HG02571 (cell line): ENCODE measurements around the gene ASCL5.

ENCODE experiments used
- ATAC-seq: cut with Tn5 transposase; IDR thresholded peaks from one replicate; pipeline ENCODE4 v1.9.1; 2021; ENCODE audit warnings: mild to moderate bottlenecking, moderate library complexity; ENCODE audit not compliant: unreplicated experiment

Gene ASCL5

GRCh38 chr1:201136355-201137023, 9.5 kb upstream of the ASCL5 start:
- no peak for ATAC-seq

DNA sequence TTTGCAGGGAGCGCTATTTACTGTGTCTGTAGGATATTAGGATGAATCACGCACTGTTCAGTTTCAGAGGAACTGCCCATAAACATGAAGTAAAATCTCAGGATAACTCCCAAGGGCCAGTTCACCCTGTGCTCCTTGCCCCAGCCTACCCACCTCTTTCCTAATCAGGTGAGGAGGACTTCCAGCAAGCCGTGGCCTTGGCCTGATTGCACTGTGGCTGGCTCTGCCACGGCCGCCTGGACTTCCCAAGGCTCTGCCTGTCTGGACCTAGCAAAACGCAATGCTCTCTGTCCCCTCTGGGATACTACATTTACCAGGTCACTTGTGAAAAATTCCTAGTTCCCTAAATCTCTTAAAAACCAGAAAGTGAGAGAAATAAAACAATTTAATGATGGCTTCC, 7.4 kb upstream of the ASCL5 start:
- ATAC-seq, result no peak

DNA sequence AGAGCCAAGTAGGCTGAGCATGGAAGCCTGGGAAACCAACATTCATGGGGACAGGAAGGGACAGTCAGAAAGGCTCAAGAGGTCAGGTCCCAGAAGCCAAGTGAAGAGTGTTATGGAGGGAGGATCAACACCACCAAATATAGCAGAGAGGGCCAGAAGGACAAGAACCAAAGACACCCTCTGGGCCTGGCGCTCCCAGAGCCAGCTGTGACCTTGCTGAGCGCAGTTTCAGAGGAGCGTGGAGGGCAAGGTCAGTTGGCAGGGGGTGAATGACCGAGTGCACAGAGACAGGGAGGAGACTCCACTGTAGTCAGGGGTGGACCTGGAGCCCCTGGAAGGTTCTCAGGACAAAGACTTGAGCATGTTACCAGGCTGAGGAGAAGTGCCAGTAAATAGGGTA, 4.4 kb upstream of the ASCL5 start:
- ATAC-seq, result no peak

GRCh38 chr1:201128962-201129361, 2.0 kb upstream of the ASCL5 start:
- no peak for ATAC-seq

GRCh38 chr1:201128476-201128875, 1.5 kb upstream of the ASCL5 start:
- no peak for ATAC-seq

DNA sequence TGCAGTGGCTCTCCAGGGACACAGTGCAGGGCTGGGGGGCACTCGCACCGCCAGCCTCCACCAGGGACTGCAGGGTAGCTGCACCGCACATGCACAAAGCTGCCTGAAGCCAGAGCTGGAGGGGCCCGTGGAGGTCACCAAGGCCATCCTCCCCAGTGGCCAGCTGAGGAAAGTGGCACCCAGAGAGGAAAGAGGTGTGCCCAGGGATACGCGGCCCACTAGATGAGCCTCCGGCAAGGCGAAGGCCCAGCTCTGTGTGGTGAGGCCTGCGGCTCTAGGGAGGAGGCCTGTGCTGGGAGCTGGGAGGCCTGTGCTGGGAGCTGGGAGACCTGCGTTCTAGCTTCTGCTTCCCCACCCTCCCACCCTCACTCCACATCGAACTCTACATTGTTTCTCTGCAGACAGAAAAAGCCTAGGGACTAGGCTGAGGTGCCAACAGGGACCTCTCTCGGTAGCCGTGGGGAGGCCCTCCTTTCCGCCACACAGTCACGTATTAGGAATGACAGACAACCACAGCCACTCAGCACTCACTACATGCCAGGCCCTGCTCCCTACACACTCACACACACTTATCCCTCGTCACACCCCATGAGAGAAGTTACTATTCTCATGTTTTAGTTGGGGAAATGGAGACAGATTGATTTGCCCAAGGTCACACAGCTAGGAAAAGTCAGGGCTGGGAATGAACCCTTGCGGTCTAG, 921 bp upstream of the ASCL5 start:
- no peak for ATAC-seq

- no peak for ATAC-seq
Observed at GRCh38 chr1:201126463-201126831, 537 bp downstream of the ASCL5 start.

GRCh38 chr1:201125800-201126199, 1.2 kb downstream of the ASCL5 start:
- ATAC-seq, result no peak

GRCh38 chr1:201125019-201125418, 2.0 kb downstream of the ASCL5 start:
- ATAC-seq, result no peak

DNA sequence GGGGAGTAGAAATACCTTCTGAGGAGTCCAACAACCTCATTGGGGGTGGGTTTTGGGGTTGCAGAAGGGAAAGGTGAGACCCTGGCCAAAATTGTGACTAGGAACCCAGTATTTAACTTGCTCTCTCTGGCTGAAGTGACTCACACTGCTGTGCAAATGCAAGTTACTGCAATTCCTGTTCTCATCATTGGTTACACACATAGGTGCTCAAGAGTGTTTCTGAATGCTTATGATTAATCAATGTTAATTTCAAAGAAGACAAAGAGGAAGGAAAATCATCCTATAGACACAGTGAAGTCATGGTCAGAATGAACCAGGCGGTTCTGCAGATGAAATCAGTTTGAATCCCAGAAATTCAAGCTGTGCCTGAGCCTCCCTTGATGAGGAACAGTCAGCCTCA, 3.1 kb downstream of the ASCL5 start:
- no peak for ATAC-seq

DNA sequence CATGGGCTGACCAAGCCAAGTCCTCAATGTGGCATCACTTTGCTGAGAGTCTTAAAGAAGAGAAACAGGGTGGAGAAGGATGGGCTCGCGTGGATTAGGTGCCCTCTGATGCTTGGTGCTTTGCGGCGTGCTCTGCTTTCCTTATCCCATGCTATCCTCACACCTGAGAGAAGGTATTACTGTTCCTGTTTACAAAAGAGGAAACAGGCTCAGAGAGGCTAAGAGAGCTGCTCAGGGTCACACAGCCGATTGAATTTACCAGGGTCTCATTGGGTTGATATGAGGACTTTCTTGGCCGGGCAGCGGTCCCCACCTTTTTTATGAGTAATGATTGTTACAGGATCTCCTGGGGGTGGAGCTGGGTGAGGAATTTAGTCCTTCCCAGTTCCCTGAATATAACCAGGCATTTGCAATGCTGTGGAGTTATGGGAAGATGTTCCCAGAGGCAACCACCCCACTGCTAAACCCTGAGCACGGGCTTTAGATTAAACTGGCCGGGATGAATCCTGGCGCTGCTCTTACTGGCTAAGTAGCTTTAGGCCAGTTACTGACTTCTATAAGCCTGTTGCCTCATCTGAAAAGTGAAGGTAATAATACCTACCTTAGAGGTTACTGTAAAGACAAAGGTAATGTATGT, 4.5 kb downstream of the ASCL5 start:
- no peak for ATAC-seq

DNA sequence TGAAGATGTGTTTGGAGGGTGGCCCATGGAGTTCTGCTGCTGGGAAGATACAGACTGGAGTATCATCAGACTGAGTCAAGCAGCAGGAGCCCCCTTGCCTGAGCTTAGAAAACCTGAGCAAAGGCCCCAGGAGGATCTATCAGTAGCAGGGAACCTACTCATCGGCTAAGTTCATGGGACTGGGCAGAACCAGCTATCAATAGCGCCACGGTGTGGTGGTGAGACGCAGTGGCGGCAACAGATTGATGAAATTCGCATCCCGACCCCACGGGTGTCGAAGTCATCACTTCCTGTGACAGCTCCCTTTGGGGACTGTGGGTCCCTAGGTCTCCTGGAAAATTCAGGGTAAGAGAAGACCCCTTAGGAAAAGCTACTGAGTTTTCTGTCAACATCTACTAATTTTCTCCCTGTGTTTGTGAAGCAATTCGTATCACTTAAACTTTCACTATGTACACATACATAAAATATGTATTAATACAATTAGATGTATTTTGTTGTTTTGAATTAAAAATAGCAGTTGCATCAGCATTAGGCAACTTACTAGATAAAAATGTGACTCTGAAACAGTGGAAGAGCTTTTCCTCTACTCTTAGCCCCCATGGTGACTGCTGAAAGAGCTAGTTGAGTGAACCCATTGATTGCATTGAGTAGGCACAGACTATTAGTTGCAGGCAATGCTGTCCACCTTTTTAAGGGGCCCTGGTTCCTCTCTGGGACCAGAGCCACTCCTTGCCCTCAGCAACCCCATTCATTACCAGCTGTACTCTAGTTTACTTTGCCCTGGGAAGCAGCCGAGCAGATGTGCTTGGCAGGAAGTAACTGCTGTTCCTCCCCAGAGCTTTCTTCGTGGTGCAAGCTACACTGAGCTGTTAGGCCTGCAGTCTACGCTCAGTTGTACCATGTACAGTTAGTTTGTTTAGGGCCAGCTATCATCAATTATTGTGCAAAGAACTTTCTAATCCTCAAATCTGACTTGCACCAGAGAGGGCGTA, 7.5 kb downstream of the ASCL5 start:
- ATAC-seq, result no peak

GRCh38 chr1:201116091-201116490, 10.9 kb downstream of the ASCL5 start:
- ATAC-seq, result no peak

- no peak for ATAC-seq
Observed at GRCh38 chr1:201115390-201115937, 11.5 kb downstream of the ASCL5 start.

DNA sequence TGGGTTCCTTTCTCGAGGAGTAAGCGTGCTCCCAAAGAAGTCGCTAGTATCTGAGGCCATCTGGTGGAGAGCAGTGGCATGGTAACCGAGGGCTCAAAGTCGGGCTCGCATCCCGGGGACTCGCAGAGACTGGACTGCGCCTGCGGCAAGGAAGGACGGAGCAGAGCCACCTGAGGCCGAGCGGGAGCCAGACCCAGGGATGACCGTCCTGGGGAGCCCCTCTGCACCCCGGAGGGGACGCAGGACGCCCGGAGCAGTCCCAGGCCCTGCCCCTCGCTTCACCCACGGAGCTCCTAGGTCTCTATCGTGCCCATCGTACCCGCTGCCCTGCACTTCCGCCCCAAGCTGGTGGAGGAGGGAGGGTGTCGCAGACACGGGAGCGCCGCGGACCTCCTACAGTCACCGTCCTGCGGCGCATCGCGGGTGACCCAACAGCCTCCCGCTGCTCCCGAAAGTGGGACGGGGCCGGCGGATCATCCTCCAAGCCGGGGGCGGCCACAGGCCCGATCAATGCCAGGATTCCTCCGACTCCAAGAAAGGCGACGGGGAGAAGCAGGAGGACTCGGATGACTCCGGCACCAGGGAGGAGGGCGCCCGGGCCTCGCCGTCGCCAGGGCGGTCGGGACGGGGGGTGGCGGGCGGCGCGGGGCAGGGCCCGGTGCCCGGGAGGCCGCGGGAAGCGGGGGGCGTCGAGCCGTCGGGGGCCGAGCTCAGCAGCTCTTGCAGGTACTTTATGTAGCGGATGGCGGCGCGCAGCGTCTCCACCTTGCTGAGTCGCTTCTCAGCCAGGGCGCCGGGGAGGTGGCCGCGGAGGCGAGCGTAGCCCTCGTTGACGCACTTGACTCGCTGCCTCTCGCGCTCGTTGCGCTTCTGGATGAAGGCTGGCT, 12.5 kb downstream of the ASCL5 start:
- ATAC-seq, result peak; percentile 79

- no peak for ATAC-seq
Observed at GRCh38 chr1:201113451-201114244, 13.3 kb downstream of the ASCL5 start.

GRCh38 chr1:201112926-201113325, 14.1 kb downstream of the ASCL5 start:
- ATAC-seq, result no peak

- ATAC-seq, result no peak
Observed at GRCh38 chr1:201112173-201112731, 14.7 kb downstream of the ASCL5 start, which contains the start of gene CACNA1S. CACNA1S (minus strand) TSS chr1:201112426; CDS start chr1:201112339, 87 bp downstream.

DNA sequence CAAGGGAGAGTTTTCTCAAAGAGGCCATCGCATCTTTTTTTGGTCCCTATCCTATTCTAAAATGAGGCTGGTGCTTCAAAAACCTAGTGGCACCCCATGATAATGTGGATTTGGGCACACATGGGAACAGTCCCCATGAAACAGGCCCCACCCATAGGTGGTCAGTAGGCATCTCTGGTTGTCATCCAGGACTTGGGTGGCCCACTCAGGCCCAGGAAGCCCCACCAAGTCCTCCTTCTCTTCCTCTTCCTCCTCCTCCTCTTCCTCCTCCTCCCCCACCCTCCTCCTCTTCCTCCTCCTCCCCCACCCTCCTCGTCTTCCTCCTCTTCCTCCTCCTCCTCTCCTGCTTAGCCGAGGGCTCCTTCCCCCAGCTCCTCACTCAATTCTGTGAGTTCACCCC, 15.3 kb downstream of the ASCL5 start:
- no peak for ATAC-seq
